ENCODE measurements around the gene INPP5E. TPM values are rescaled to one million over a fixed set of nuclear protein-coding genes. Genes with fewer than 3 reads are reported as not detected.
A peak's percentile ranks its signal among the peaks of the same experiment; 100 is the strongest.

The INPP5E gene
- total RNA-seq, 1 donor from 2014 or later: 5.7 TPM

- ATAC-seq: no peak
Measured at GRCh38 chr9:136447173-136447778, 7.6 kb upstream of the INPP5E start.

GRCh38 chr9:136445799-136446198, 6.2 kb upstream of the INPP5E start:
- no peak for ATAC-seq

- ATAC-seq: no peak
Measured at GRCh38 chr9:136444102-136444501, 4.5 kb upstream of the INPP5E start.

- no peak for ATAC-seq
Measured at GRCh38 chr9:136443687-136444086, 4.0 kb upstream of the INPP5E start.

- no peak for ATAC-seq
Measured at GRCh38 chr9:136443087-136443486, 3.4 kb upstream of the INPP5E start.

GRCh38 chr9:136442265-136442664, 2.6 kb upstream of the INPP5E start:
- ATAC-seq: no peak

- ATAC-seq: no peak
Measured at GRCh38 chr9:136441681-136442245, 2.1 kb upstream of the INPP5E start.

GRCh38 chr9:136441191-136441680, 1.6 kb upstream of the INPP5E start:
- no peak for ATAC-seq

GRCh38 chr9:136438548-136439480, 831 bp downstream of the INPP5E start:
- peak; percentile 51 for ATAC-seq

- no peak for ATAC-seq
Measured at GRCh38 chr9:136437839-136438547, 1.7 kb downstream of the INPP5E start.

- ATAC-seq: no peak
Measured at GRCh38 chr9:136437430-136437829, 2.2 kb downstream of the INPP5E start.

GRCh38 chr9:136436055-136436634, 3.5 kb downstream of the INPP5E start:
- no peak for ATAC-seq

GRCh38 chr9:136434580-136435169, 5.0 kb downstream of the INPP5E start:
- no peak for ATAC-seq

- ATAC-seq: no peak
Measured at GRCh38 chr9:136433849-136434579, 5.6 kb downstream of the INPP5E start.

- no peak for ATAC-seq
Measured at GRCh38 chr9:136433043-136433715, 6.5 kb downstream of the INPP5E start.

GRCh38 chr9:136432591-136432990, 7.1 kb downstream of the INPP5E start:
- ATAC-seq: no peak

GRCh38 chr9:136431782-136432350, 7.8 kb downstream of the INPP5E start:
- no peak for ATAC-seq

- ATAC-seq: no peak
Measured at GRCh38 chr9:136430588-136431234, 8.9 kb downstream of the INPP5E start.

- no peak for ATAC-seq
Measured at GRCh38 chr9:136429683-136430491, 9.8 kb downstream of the INPP5E start.

All from esophagus mucosa (tissue), 1 donor.